ENCODE data around the gene INPP5A.

DNA sequence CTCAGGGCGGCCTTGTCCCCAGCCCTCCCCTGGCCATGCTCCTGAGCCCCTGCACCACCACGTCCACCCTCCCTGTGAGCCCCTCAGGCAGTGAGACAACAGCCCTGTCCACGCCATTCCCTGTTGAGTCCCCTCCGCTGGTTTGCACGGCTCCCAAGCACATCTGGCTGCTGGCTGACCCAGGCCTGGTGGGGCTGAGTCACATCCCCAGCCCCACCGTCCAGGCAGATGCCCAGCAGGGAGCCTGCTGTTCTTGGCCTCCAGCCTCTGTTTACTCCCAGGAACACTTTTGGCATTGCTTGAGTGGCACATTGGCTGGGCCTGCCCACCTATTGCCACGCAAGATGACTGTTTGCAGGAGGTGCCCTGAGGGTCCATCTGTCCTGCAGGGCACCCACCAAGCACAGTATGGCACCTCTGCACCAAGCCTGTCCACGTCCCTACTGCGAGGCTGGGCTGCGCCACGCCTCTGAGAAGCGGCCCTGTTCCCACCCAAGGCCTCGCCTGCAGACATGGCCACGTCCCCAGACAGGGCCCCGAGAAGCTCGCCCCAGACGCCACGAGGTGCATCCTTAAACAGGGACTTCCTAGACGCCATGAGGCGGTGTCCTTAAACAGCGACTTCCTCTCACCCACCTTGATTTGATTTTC lies 48.4 kb upstream of the INPP5A start:
- TF ChIP-seq, protein P1, sequence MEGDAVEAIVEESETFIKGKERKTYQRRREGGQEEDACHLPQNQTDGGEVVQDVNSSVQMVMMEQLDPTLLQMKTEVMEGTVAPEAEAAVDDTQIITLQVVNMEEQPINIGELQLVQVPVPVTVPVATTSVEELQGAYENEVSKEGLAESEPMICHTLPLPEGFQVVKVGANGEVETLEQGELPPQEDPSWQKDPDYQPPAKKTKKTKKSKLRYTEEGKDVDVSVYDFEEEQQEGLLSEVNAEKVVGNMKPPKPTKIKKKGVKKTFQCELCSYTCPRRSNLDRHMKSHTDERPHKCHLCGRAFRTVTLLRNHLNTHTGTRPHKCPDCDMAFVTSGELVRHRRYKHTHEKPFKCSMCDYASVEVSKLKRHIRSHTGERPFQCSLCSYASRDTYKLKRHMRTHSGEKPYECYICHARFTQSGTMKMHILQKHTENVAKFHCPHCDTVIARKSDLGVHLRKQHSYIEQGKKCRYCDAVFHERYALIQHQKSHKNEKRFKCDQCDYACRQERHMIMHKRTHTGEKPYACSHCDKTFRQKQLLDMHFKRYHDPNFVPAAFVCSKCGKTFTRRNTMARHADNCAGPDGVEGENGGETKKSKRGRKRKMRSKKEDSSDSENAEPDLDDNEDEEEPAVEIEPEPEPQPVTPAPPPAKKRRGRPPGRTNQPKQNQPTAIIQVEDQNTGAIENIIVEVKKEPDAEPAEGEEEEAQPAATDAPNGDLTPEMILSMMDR (IDR thresholded peaks at IDR 0.05): no peak
- no peak for TF ChIP-seq EZH2 (IDR thresholded peaks at IDR 0.05)
- no peak for TF ChIP-seq EZH2phosphoT487 (IDR thresholded peaks at IDR 0.05)
